DOHH2 (cell line): ENCODE measurements around the gene SOBP.
A peak's percentile ranks its signal among the peaks of the same experiment; 100 is the strongest.

Experiments
- H3F3A ChIP-seq: fragments of 200-600 bp; sonication (generic), shearing (Covaris generic); 2 replicates; pipeline ENCODE4 v1.6.0; 2016; ENCODE audit warnings: antibody characterized with exemption, mild to moderate bottlenecking; ENCODE audit not compliant: control insufficient read depth, insufficient read depth
- H3K27ac ChIP-seq: fragments of 200-600 bp; sonication (generic); 2 replicates; pipeline ENCODE4 v1.5.1; 2014; ENCODE audit warnings: low read depth, mild to moderate bottlenecking, low read length, moderate library complexity
- H3K27me3 ChIP-seq: fragments of 200-600 bp; sonication (generic); 2 replicates; pipeline ENCODE4 v1.6.1; 2014; ENCODE audit warnings: mild to moderate bottlenecking, low read length, mixed read lengths; ENCODE audit not compliant: control insufficient read depth
- H3K36me3 ChIP-seq: fragments of 200-600 bp; sonication (generic); 2 replicates; pipeline ENCODE4 v1.6.1; 2014; ENCODE audit warnings: mild to moderate bottlenecking, low read length, moderate library complexity, mixed read lengths; ENCODE audit not compliant: control insufficient read depth
- H3K4me1 ChIP-seq: fragments of 200-600 bp; sonication (generic); 2 replicates; pipeline ENCODE4 v1.6.1; 2014; ENCODE audit warnings: mild to moderate bottlenecking, low read length, mixed read lengths; ENCODE audit not compliant: control insufficient read depth
- H3K4me2 ChIP-seq: fragments of 200-600 bp; sonication (generic); 2 replicates; pipeline ENCODE4 v1.6.0; 2014; ENCODE audit warnings: mild to moderate bottlenecking, low read length, moderate library complexity
- H3K4me3 ChIP-seq: fragments of 200-600 bp; sonication (generic); 2 replicates; pipeline ENCODE4 v1.5.1; 2014; ENCODE audit warnings: mild to moderate bottlenecking, low read length, mixed read lengths
- H3K79me2 ChIP-seq: fragments of 200-600 bp; sonication (generic); 2 replicates; pipeline ENCODE4 v1.6.1; 2014; ENCODE audit warnings: mild to moderate bottlenecking, low read length, mixed read lengths; ENCODE audit not compliant: control insufficient read depth
- H3K9me2 ChIP-seq: fragments of 200-600 bp; sonication (generic); replicated peaks from 2 replicates; pipeline ENCODE4 v1.6.1; 2014; ENCODE audit warnings: mild to moderate bottlenecking, low read length, mixed read lengths; ENCODE audit not compliant: control insufficient read depth
- H3K9me3 ChIP-seq: fragments of 200-600 bp; sonication (generic); 2 replicates; pipeline ENCODE4 v1.6.1; 2014; ENCODE audit warnings: antibody characterized with exemption, low read length, mixed read lengths; ENCODE audit not compliant: control insufficient read depth, insufficient read depth
- H4K20me1 ChIP-seq: fragments of 200-600 bp; sonication (generic); 2 replicates; pipeline ENCODE4 v1.6.0; 2014; ENCODE audit warnings: low read depth, mild to moderate bottlenecking, antibody characterized with exemption, low read length, moderate library complexity; ENCODE audit not compliant: control insufficient read depth, insufficient read depth
- EZH2phosphoT487 ChIP-seq: fragments of 200-600 bp; sonication (generic); IDR thresholded peaks from 2 replicates; pipeline ENCODE4 v1.6.1; 2017; ENCODE audit warnings: borderline replicate concordance, mild to moderate bottlenecking, antibody characterized with exemption, low read length, moderate library complexity, mixed read lengths
- TF ChIP-seq, protein P1 (sequence below): fragments of 200-600 bp; sonication (generic); IDR thresholded peaks from one replicate; pipeline ENCODE4 v1.5.1; 2014; ENCODE audit warnings: antibody characterized with exemption, mild to moderate bottlenecking, low read depth, low read length; ENCODE audit not compliant: poor library complexity, severe bottlenecking

SOBP gene

DNA sequence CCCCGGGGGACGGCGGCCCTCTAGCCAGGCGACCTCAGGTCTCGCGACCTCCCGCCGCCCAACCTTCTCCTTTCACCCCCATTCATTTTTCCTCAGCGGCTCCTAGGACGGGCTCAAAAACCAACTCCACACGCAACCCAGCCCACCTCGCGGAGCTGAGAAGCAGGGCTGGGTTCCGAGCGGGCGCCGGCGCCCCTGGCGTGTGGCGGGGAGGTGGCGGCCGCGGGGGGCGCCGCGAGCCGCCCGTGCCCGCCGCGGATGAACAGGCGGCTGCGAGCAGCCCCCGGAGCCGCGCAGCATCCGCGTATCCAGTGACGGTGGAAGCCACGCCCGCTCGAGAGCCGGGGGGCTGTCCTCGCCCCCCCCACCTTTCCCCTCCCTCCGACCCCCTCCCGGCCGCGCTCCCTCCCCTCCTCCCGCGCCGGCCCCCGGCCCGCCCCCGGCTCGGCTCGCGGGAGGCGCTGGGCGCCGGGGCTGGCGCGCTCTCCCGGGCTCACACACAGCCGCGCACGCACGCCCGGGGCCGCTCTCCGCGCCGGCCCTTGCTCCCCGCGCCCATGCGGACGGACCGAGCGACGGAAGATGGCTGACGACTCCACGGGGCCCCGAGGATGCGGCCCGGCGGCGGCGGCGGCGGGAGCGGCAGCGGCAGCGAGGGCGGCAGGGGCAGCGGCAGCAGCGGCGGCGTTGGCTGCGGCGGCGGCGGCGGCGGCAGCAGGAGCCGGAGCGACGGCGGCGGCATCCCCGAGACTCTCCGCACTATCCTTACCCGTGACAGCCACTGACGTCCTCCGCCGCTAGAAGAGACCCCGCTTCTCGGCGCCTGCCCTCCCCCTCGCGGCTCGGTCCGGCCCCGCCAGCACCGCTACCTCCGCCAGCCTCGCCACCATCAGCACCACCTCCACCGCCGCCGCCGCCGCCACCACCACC is at the start of gene SOBP:
Gene SOBP (plus strand): TSS at position 482 of the 930 bp plus-strand sequence. CDS start 500 bp downstream, outside the sequence.
- Histone ChIP-seq H3K4me3 (peak within 1 kb of the TSS; percentile 87), H3K36me3 (peaks cover 3% of the 10 kb centered on the region; the same call in 1 of the 2 replicates), H3K27ac (peak within 1 kb of the TSS; percentile 49), H3K27me3 (peaks cover 15% of the 10 kb centered on the region), H3F3A (peaks cover 11% of the 10 kb centered on the region), H3K9me2 (no peaks in the 10 kb centered on the region), H3K4me1 (peaks cover 54% of the 10 kb centered on the region), H3K9me3 (no peaks in the 10 kb centered on the region), H3K79me2 (peaks cover 44% of the 10 kb centered on the region), H3K4me2 (peak within 1 kb of the TSS; percentile 94), H4K20me1 (no peaks in the 10 kb centered on the region)
- TF ChIP-seq EZH2phosphoT487: no peak
- TF ChIP-seq, protein P1, sequence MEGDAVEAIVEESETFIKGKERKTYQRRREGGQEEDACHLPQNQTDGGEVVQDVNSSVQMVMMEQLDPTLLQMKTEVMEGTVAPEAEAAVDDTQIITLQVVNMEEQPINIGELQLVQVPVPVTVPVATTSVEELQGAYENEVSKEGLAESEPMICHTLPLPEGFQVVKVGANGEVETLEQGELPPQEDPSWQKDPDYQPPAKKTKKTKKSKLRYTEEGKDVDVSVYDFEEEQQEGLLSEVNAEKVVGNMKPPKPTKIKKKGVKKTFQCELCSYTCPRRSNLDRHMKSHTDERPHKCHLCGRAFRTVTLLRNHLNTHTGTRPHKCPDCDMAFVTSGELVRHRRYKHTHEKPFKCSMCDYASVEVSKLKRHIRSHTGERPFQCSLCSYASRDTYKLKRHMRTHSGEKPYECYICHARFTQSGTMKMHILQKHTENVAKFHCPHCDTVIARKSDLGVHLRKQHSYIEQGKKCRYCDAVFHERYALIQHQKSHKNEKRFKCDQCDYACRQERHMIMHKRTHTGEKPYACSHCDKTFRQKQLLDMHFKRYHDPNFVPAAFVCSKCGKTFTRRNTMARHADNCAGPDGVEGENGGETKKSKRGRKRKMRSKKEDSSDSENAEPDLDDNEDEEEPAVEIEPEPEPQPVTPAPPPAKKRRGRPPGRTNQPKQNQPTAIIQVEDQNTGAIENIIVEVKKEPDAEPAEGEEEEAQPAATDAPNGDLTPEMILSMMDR: peak; percentile 20

DNA sequence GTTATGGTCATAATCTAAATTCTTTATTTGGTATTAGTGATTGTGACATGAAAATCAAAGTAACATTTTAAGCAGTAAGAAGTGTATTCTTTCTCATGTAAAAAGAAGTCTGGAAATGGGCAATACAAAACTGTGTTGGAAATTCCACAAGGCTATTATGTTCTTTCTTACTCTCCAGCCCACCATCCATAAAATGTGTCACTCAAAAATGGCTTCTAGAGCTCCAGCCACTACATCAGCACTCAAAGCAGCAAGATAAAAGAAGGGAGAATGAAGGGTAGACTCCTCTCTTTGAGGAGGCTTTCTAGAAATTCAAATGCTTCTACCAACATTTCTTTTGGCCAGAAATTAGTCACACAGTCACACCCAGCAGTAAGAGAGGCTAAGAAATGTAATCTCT is 49.0 kb upstream of the SOBP start:
- Histone ChIP-seq H3F3A (no peaks in the 10 kb centered on the region), H3K79me2 (peaks cover 6% of the 10 kb centered on the region), H3K36me3 (no peaks in the 10 kb centered on the region; the same call in 1 of the 2 replicates), H3K4me1 (no peaks in the 10 kb centered on the region), H3K4me3 (no peak overlapping the region), H3K4me2 (no peak overlapping the region), H3K27me3 (no peaks in the 10 kb centered on the region), H3K27ac (no peak overlapping the region), H3K9me2 (no peaks in the 10 kb centered on the region), H3K9me3 (no peaks in the 10 kb centered on the region), H4K20me1 (no peaks in the 10 kb centered on the region)
- no peak for TF ChIP-seq EZH2phosphoT487
- TF ChIP-seq, protein P1: no peak

- no peaks in the 10 kb centered on the region; the same call in 1 of the 2 replicates for H3K36me3 ChIP-seq
- no peaks in the 10 kb centered on the region for H4K20me1 ChIP-seq
- no peaks in the 10 kb centered on the region for H3K27me3 ChIP-seq
- no peaks in the 10 kb centered on the region for H3K9me2 ChIP-seq
- H3K9me3 ChIP-seq: peaks cover 4% of the 10 kb centered on the region
- TF ChIP-seq EZH2phosphoT487: no peak
- TF ChIP-seq, protein P1: no peak
- H3K4me2 ChIP-seq: no peak overlapping the region
- no peaks in the 10 kb centered on the region for H3K4me1 ChIP-seq
- H3K4me3 ChIP-seq: no peak overlapping the region
- H3K79me2 ChIP-seq: peaks cover 6% of the 10 kb centered on the region
- no peak overlapping the region for H3K27ac ChIP-seq
- H3F3A ChIP-seq: no peaks in the 10 kb centered on the region
These were observed 48.2 kb upstream of the SOBP start for GRCh38 chr6:107441682-107442081.
